ENCODE data around the gene FBP2. TPM values are rescaled to one million over a fixed set of nuclear protein-coding genes. Genes with fewer than 3 reads are reported as not detected.
"Not testable (repeated sequence)": the region's sequence is repeated elsewhere in the genome, so short reads cannot be mapped to it uniquely, and the experiment has no call there.

The FBP2 gene
- polyA plus RNA-seq, 2 donors, result not detected

DNA sequence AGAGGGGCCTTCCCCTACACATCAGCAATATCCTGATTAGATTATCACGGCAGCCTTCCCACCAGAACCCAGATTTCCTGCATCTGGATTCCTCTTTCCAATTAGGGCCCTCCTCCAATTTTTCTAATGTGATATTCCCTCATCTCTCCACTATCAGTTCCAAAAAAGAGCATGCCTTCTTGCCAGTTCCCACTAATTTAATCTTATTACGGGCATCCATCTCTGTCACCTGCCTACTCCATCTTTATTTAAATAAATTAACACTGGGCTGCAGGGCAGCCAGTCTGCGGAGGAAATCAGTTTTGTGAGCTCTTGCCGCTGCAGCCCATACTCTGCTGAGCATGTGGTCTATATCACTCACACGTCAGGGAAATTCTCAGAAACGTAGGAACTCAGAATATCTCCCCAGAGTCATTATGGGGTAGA is 16.6 kb upstream of the FBP2 start:
- H3K27me3 ChIP-seq (ENCODE audit: control insufficient read depth in 1 of 2, insufficient read depth in 2 of 2, low read length in 2 of 2), result no peaks in the 10 kb centered on the region
- WGBS, 2 donors, result 67 to 72% methylated on average over 6 of the region's 6 CpGs
- no peak overlapping the region for H3K27ac ChIP-seq (ENCODE audit: low read depth in 2 of 2, low read length in 1 of 2)
- H3K4me1 ChIP-seq (ENCODE audit: control insufficient read depth in 2 of 2, insufficient read depth in 2 of 2, low read length in 1 of 2), result no peaks in the 10 kb centered on the region
- H3K9me3 ChIP-seq (ENCODE audit: control insufficient read depth in 2 of 2, insufficient read depth in 1 of 2, low read depth in 1 of 2, low read length in 1 of 2), result no peaks in the 10 kb centered on the region
- H3K36me3 ChIP-seq (ENCODE audit: control insufficient read depth in 2 of 2, insufficient read depth in 2 of 2, low read length in 1 of 2), result no peaks in the 10 kb centered on the region
- H3K4me3 ChIP-seq (ENCODE audit: low read depth in 1 of 2, low read length in 2 of 2), result no peak overlapping the region

DNA sequence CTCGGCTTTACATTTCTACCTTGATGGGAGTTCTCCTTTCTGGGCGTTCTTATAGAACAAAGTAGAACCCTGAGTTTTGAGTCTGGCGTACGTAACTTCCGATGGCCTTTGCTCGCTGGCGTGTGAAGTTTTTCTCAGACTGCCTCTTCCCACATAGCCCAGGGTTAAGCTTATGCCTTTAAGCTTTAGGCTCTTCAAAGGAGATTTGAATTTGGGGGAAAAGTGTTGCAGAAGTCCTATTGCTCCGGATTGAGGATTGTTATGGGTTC is 13.7 kb upstream of the FBP2 start:
- no peaks in the 10 kb centered on the region for H3K9me3 ChIP-seq (ENCODE audit: control insufficient read depth in 2 of 2, insufficient read depth in 1 of 2, low read depth in 1 of 2, low read length in 1 of 2)
- WGBS, 2 donors, result 87 to 94% methylated on average over 8 of the region's 8 CpGs
- H3K36me3 ChIP-seq (ENCODE audit: control insufficient read depth in 2 of 2, insufficient read depth in 2 of 2, low read length in 1 of 2), result no peaks in the 10 kb centered on the region
- H3K27me3 ChIP-seq (ENCODE audit: control insufficient read depth in 1 of 2, insufficient read depth in 2 of 2, low read length in 2 of 2), result no peaks in the 10 kb centered on the region
- no peak overlapping the region for H3K4me3 ChIP-seq (ENCODE audit: low read depth in 1 of 2, low read length in 2 of 2)
- peaks cover 2 to 3% of the 10 kb centered on the region in 2 donors for H3K4me1 ChIP-seq (ENCODE audit: control insufficient read depth in 2 of 2, insufficient read depth in 2 of 2, low read length in 1 of 2)
- H3K27ac ChIP-seq (ENCODE audit: low read depth in 2 of 2, low read length in 1 of 2), result no peak overlapping the region

DNA sequence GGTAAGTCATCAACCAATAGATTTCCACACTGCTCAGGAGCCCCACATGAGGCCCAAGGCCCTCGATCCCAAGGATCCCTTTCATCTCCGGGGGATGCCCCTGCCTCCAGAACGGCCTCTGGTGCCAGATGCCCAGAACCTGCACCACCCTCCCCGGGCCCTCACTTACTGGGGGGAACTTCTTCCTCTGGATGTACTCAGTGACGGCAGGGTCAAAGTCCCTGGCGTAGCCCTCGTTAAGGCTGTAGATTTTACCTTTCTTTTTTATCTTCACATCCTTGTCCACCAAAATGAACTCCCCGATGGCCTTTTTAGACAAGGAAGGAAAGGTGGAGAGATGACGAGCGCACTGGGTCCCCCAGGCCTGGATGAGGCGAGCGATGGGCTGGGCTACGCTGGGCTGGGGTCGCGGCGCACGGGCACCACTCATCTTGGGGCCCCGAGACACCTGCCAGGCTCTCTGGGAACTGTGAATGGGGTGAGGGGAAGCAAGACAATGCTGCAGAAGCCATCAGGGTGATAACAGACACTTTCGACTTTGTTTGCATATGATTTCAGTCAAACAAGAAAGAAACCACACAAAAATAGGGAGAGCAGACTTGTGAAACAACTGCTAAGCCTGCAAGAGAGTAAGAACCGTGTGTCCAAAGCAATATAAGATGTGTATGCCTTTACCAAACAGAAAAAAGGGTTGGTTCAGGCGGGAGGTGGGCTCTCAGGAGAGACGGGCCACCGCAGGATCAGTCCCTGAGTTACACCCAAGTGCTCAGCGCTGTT is 13.2 kb upstream of the FBP2 start:
- Histone ChIP-seq H3K36me3 (ENCODE audit: control insufficient read depth in 2 of 2, insufficient read depth in 2 of 2, low read length in 1 of 2) (no peaks in the 10 kb centered on the region), H3K4me1 (ENCODE audit: control insufficient read depth in 2 of 2, insufficient read depth in 2 of 2, low read length in 1 of 2) (peaks cover 2 to 3% of the 10 kb centered on the region in 2 donors), H3K9me3 (ENCODE audit: control insufficient read depth in 2 of 2, insufficient read depth in 1 of 2, low read depth in 1 of 2, low read length in 1 of 2) (no peaks in the 10 kb centered on the region), H3K4me3 (ENCODE audit: low read depth in 1 of 2, low read length in 2 of 2) (no peak overlapping the region), H3K27me3 (ENCODE audit: control insufficient read depth in 1 of 2, insufficient read depth in 2 of 2, low read length in 2 of 2) (no peaks in the 10 kb centered on the region), H3K27ac (ENCODE audit: low read depth in 2 of 2, low read length in 1 of 2) (no peak overlapping the region)
- 80 to 86% methylated on average over 24 of the region's 24 CpGs for WGBS, 2 donors

DNA sequence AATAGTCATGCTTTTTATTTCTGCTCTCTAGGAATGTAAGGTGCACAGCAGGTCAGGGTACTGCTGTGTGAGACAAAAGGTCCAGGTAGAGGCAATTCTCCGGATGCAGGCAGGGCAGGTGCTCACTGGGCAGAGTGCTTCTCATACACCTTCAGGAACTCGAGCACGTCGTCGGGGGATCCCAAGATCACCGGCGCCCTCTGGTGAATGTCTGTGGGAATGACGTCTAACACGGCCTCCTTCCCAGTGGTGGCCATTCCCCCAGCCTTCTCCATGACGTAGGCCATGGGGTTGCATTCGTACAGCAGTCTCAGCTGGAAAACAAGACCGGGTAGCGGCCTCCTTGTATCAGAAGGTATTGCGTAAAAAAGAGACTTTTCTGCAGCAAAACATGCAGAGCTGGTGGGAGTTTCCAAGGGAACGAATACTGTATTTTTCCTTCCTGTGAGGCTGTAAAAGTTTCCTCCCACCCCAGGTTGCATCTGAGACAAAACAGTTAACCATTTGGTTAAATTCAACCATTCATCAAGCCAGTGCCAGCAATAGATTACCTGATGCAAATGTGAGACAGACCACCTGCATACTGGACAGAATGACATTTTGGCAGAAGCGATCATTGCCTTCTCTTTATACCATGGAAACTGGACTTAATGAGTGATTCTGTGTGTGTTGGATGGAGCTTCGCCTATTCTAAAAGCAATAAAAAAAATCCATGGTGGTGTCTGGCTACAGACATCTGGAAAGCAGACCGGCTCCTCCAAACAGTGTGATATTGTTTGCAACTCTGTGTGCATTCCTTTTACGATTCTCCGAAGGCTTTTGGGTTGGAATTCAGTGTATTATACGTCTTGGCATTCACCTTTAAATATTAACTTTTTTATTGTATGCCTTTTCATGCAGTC is 9.9 kb upstream of the FBP2 start:
- Histone ChIP-seq H3K27me3 (ENCODE audit: control insufficient read depth in 1 of 2, insufficient read depth in 2 of 2, low read length in 2 of 2) (no peaks in the 10 kb centered on the region), H3K27ac (ENCODE audit: low read depth in 2 of 2, low read length in 1 of 2) (no peak overlapping the region), H3K4me3 (ENCODE audit: low read depth in 1 of 2, low read length in 2 of 2) (no peak overlapping the region), H3K36me3 (ENCODE audit: control insufficient read depth in 2 of 2, insufficient read depth in 2 of 2, low read length in 1 of 2) (no peaks in the 10 kb centered on the region), H3K9me3 (ENCODE audit: control insufficient read depth in 2 of 2, insufficient read depth in 1 of 2, low read depth in 1 of 2, low read length in 1 of 2) (no peaks in the 10 kb centered on the region), H3K4me1 (ENCODE audit: control insufficient read depth in 2 of 2, insufficient read depth in 2 of 2, low read length in 1 of 2) (peaks cover 2 to 3% of the 10 kb centered on the region in 2 donors)
- 26 to 30% methylated on average over 21 of the region's 21 CpGs for WGBS, 2 donors

DNA sequence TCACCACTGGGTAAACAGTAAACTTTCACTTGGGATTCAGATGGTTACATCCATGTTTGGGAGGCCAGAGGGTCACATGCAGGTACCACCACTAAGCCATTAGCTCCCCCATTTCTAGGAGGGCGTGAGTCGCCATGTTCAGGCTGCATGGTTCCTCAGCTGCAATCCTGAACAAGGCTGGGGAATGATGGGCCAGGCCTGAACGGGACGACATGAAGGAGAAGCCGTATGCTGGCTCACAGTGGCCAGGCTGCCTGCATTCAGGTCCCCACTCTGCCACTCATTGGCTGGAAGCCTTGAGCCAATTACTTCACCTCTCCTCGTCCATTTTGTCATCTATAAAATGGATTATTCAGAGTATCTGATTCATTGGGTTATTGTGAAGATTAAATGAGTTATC is 9.0 kb upstream of the FBP2 start:
- no peaks in the 10 kb centered on the region for H3K27me3 ChIP-seq (ENCODE audit: control insufficient read depth in 1 of 2, insufficient read depth in 2 of 2, low read length in 2 of 2)
- H3K36me3 ChIP-seq (ENCODE audit: control insufficient read depth in 2 of 2, insufficient read depth in 2 of 2, low read length in 1 of 2), result no peaks in the 10 kb centered on the region
- H3K27ac ChIP-seq (ENCODE audit: low read depth in 2 of 2, low read length in 1 of 2), result no peak overlapping the region
- 83 to 90% methylated on average over 6 of the region's 6 CpGs for WGBS, 2 donors
- H3K4me3 ChIP-seq (ENCODE audit: low read depth in 1 of 2, low read length in 2 of 2), result no peak overlapping the region
- peaks cover 2 to 3% of the 10 kb centered on the region in 2 donors for H3K4me1 ChIP-seq (ENCODE audit: control insufficient read depth in 2 of 2, insufficient read depth in 2 of 2, low read length in 1 of 2)
- no peaks in the 10 kb centered on the region for H3K9me3 ChIP-seq (ENCODE audit: control insufficient read depth in 2 of 2, insufficient read depth in 1 of 2, low read depth in 1 of 2, low read length in 1 of 2)

DNA sequence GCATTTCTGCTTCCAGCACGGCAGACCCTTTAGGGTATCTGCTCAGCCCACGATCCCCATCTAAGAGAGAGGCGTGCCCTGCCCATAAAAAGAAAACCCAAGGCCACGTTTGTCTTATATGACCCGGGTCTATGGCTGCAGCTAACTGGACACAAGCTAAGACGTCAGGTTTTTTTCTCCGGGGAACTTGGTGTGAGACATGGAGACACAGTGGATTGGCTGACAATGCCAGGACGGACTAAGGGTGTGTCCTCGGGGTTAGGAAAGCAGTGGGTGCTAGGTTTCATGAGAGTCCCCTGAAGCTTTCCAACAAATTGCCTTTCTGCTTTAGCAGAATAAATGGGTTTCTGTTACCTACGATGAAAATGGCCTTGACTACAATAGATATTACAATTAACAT is 7.1 kb upstream of the FBP2 start:
- Histone ChIP-seq H3K4me1 (ENCODE audit: control insufficient read depth in 2 of 2, insufficient read depth in 2 of 2, low read length in 1 of 2) (peaks cover 2 to 3% of the 10 kb centered on the region in 2 donors), H3K27ac (ENCODE audit: low read depth in 2 of 2, low read length in 1 of 2) (no peak overlapping the region), H3K36me3 (ENCODE audit: control insufficient read depth in 2 of 2, insufficient read depth in 2 of 2, low read length in 1 of 2) (no peaks in the 10 kb centered on the region), H3K9me3 (ENCODE audit: control insufficient read depth in 2 of 2, insufficient read depth in 1 of 2, low read depth in 1 of 2, low read length in 1 of 2) (no peaks in the 10 kb centered on the region), H3K4me3 (ENCODE audit: low read depth in 1 of 2, low read length in 2 of 2) (no peak overlapping the region), H3K27me3 (ENCODE audit: control insufficient read depth in 1 of 2, insufficient read depth in 2 of 2, low read length in 2 of 2) (no peaks in the 10 kb centered on the region)
- WGBS, 2 donors, result 68 to 82% methylated on average over 10 of the region's 10 CpGs

DNA sequence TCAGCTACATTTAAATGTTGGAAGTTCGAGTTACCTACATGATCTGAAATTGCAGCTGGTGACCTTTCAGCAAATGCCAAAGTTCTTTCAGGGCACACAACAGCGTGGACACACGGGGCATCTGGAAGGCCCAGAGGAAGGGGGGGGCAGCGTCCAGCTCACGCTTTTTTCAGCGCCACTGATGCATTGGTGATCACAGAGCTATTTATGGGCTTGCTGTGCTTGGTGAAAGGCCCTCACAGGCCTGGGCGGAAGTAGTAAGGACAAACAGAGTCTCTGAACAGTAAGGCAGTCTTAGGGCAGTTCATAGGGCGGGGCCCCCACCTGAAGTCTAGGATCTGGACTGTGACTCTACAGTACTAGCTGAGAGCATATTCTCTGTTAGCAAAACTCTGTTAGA is 6.6 kb upstream of the FBP2 start:
- no peaks in the 10 kb centered on the region for H3K36me3 ChIP-seq (ENCODE audit: control insufficient read depth in 2 of 2, insufficient read depth in 2 of 2, low read length in 1 of 2)
- WGBS, 2 donors, result 74 to 83% methylated on average over 8 of the region's 8 CpGs
- peaks cover 2 to 3% of the 10 kb centered on the region in 2 donors for H3K4me1 ChIP-seq (ENCODE audit: control insufficient read depth in 2 of 2, insufficient read depth in 2 of 2, low read length in 1 of 2)
- no peaks in the 10 kb centered on the region for H3K27me3 ChIP-seq (ENCODE audit: control insufficient read depth in 1 of 2, insufficient read depth in 2 of 2, low read length in 2 of 2)
- H3K4me3 ChIP-seq (ENCODE audit: low read depth in 1 of 2, low read length in 2 of 2), result no peak overlapping the region
- no peak overlapping the region for H3K27ac ChIP-seq (ENCODE audit: low read depth in 2 of 2, low read length in 1 of 2)
- H3K9me3 ChIP-seq (ENCODE audit: control insufficient read depth in 2 of 2, insufficient read depth in 1 of 2, low read depth in 1 of 2, low read length in 1 of 2), result no peaks in the 10 kb centered on the region

DNA sequence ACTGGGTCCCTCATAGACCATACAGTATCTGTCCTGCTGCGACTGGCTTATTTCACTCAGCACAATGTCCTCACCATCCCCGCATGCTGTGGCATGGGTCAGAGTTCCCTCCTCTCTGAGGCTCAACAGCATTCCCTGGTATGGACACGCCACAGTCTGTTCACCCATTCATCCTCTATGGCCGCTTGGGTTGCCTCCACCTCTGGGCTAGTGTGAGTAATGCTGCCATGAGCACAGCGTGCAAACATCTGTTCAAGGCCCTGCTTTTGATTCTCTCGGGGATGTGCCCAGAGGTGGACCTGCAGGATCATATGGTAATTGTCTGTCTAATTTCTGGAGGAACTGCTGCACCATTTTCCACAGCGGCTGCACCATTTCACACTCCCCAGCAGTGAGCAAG is 5.5 kb upstream of the FBP2 start:
- H3K36me3 ChIP-seq (ENCODE audit: control insufficient read depth in 2 of 2, insufficient read depth in 2 of 2, low read length in 1 of 2), result no peaks in the 10 kb centered on the region
- 75 to 89% methylated on average over 7 of the region's 7 CpGs for WGBS, 2 donors
- no peak overlapping the region for H3K4me3 ChIP-seq (ENCODE audit: low read depth in 1 of 2, low read length in 2 of 2)
- H3K9me3 ChIP-seq (ENCODE audit: control insufficient read depth in 2 of 2, insufficient read depth in 1 of 2, low read depth in 1 of 2, low read length in 1 of 2), result no peaks in the 10 kb centered on the region
- no peak overlapping the region for H3K27ac ChIP-seq (ENCODE audit: low read depth in 2 of 2, low read length in 1 of 2)
- no peaks in the 10 kb centered on the region for H3K27me3 ChIP-seq (ENCODE audit: control insufficient read depth in 1 of 2, insufficient read depth in 2 of 2, low read length in 2 of 2)
- peaks cover 2 to 3% of the 10 kb centered on the region in 2 donors for H3K4me1 ChIP-seq (ENCODE audit: control insufficient read depth in 2 of 2, insufficient read depth in 2 of 2, low read length in 1 of 2)

DNA sequence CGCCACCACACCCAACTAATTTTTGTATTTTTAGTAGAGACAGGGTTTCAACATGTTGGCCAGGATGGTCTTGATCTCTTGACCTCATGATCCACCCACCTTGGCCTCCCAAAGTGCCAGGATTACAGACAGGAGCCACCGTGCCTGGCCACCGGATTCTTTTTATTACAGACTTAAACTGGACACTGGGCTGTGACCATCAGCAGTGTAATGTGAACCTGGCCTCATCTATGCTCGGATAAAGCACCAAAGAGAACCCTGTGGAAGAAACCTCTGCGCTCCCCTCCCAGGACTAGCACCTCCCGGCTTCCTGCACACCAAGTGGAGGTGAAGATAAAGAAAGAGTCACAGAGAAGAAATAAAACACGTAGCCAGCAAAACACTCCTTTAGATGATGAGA is 941 bp downstream of the FBP2 start:
- H3K36me3 ChIP-seq (ENCODE audit: control insufficient read depth in 2 of 2, insufficient read depth in 2 of 2, low read length in 1 of 2); H3K27ac ChIP-seq (ENCODE audit: low read depth in 2 of 2, low read length in 1 of 2): not testable (repeated sequence)
- 64 to 77% methylated on average over 7 of the region's 7 CpGs for WGBS, 2 donors

More for the DNA sequence above, 941 bp downstream of the FBP2 start:
- H3K4me3 ChIP-seq (ENCODE audit: low read depth in 1 of 2, low read length in 2 of 2); H3K27me3 ChIP-seq (ENCODE audit: control insufficient read depth in 1 of 2, insufficient read depth in 2 of 2, low read length in 2 of 2); H3K4me1 ChIP-seq (ENCODE audit: control insufficient read depth in 2 of 2, insufficient read depth in 2 of 2, low read length in 1 of 2); H3K9me3 ChIP-seq (ENCODE audit: control insufficient read depth in 2 of 2, insufficient read depth in 1 of 2, low read depth in 1 of 2, low read length in 1 of 2): not testable (repeated sequence)
